Fibroblast of mammary gland (primary cell): Measurements from ENCODE around the gene ZC3H12D.
"Not testable (repeated sequence)": the region's sequence is repeated elsewhere in the genome, so short reads cannot be mapped to it uniquely, and the experiment has no call there.

Experiments
- DNase-seq: peaks from one replicate; pipeline ENCODE4 v3.0.0-alpha.2; 2010; ENCODE audit warnings: low read depth
- H3K4me3 ChIP-seq: 2 replicates; pipeline ENCODE4 v1.5.1; 2011; ENCODE audit warnings: low read depth, mild to moderate bottlenecking, low read length, moderate library complexity; ENCODE audit not compliant: control insufficient read depth
- CTCF ChIP-seq: conservative IDR thresholded peaks from 2 replicates; pipeline ENCODE4 v1.5.1; 2011; ENCODE audit warnings: low read depth, low read length, inconsistent platforms; ENCODE audit not compliant: control insufficient read depth, insufficient read depth

Gene ZC3H12D

GRCh38 chr6:149467265-149467664 lies 17.5 kb downstream of the ZC3H12D start:
- no peak for DNase-seq
- no peak for TF ChIP-seq CTCF

GRCh38 chr6:149464411-149464810 lies 20.4 kb downstream of the ZC3H12D start:
- no peak for TF ChIP-seq CTCF
- DNase-seq, result no peak
- H3K4me3 ChIP-seq, result no peak overlapping the region

More at GRCh38 chr6:149467265-149467664, 17.5 kb downstream of the ZC3H12D start:
- no peak overlapping the region for H3K4me3 ChIP-seq

- no peak for DNase-seq
- no peak for TF ChIP-seq CTCF
- H3K4me3 ChIP-seq, result no peak overlapping the region
Observed at GRCh38 chr6:149463781-149464180, 21.0 kb downstream of the ZC3H12D start.

- not testable (repeated sequence) for H3K4me3 ChIP-seq, DNase-seq
Observed at GRCh38 chr6:149462712-149463111, 22.1 kb downstream of the ZC3H12D start.

GRCh38 chr6:149461670-149462069 lies 23.1 kb downstream of the ZC3H12D start:
- TF ChIP-seq CTCF, result no peak
- H3K4me3 ChIP-seq, result no peak overlapping the region
- DNase-seq, result no peak

- DNase-seq, H3K4me3 ChIP-seq: not testable (repeated sequence)
Observed at GRCh38 chr6:149460249-149460648, 24.6 kb downstream of the ZC3H12D start.

- no peak for TF ChIP-seq CTCF
- no peak overlapping the region for H3K4me3 ChIP-seq
- DNase-seq, result peak; percentile 42
Observed at GRCh38 chr6:149459761-149460160, 25.1 kb downstream of the ZC3H12D start.

GRCh38 chr6:149458806-149459205 lies 26.0 kb downstream of the ZC3H12D start:
- no peak overlapping the region for H3K4me3 ChIP-seq
- DNase-seq, result no peak
- TF ChIP-seq CTCF, result no peak
